ENCODE results near the gene PRKCE.

GRCh38 chr2:46024146-46024779, 372.8 kb downstream of the PRKCE start:
- TF ChIP-seq POLR2A (IDR thresholded peaks at IDR 0.05) (no peak), CTCF (IDR thresholded peaks at IDR 0.05) (no peak)
